Measurements from ENCODE around the gene EIF3L. TPM values are rescaled to one million over a fixed set of nuclear protein-coding genes. Genes with fewer than 3 reads are reported as not detected.

EIF3L gene
- total RNA-seq, 4 donors from 2014 or later = 336 to 538 (median 412) TPM

DNA sequence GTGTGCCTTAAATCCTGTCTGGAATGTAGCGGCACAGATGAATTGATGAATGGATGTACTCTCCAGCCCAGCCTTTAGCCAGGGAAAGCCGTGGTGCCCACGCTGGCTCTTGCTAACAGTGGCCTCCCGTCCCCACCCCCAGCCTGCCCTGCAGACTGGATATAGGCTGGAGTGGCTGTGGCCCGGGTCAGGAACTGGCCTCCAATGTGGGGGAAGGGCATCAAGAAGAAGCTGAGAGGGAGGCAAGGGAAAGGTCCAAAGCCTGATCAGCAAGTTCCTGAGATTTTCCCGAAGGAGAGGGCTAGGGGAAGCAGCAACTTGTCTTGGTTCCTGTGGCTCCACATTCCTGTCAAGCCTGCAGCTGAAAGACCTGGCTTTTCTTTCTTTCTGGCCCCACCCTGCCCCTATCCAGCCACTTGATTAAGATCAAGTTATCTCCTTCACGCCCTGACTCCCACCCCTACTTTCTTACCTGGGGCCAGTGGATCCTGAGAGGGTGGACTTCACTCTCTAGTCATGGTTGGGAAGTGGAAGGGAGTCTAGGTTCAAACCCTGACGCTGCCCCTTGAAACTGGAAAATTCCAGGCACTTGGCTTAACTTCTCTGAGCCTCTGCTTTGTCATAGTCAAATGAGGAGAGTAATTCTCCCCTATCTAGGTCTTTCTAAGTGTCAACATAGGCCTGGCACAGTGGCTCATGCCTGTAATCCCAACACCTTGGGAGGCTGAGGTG is 45.9 kb downstream of the EIF3L start:
- H3K27me3 ChIP-seq = no peaks in the 10 kb centered on the region
- no peaks in the 10 kb centered on the region for H3K9me3 ChIP-seq
- H3K4me1 ChIP-seq = peaks cover 0 to 82% (median 21%) of the 10 kb centered on the region in 3 donors
- peaks cover 0 to 10% of the 10 kb centered on the region in 2 donors for H3K36me3 ChIP-seq
- TF ChIP-seq EP300 (IDR thresholded peaks at IDR 0.05) (no peak), POLR2AphosphoS5 (IDR thresholded peaks at IDR 0.05) (no peak), POLR2A (IDR thresholded peaks at IDR 0.05) (no peak)
- TF ChIP-seq, protein P1, sequence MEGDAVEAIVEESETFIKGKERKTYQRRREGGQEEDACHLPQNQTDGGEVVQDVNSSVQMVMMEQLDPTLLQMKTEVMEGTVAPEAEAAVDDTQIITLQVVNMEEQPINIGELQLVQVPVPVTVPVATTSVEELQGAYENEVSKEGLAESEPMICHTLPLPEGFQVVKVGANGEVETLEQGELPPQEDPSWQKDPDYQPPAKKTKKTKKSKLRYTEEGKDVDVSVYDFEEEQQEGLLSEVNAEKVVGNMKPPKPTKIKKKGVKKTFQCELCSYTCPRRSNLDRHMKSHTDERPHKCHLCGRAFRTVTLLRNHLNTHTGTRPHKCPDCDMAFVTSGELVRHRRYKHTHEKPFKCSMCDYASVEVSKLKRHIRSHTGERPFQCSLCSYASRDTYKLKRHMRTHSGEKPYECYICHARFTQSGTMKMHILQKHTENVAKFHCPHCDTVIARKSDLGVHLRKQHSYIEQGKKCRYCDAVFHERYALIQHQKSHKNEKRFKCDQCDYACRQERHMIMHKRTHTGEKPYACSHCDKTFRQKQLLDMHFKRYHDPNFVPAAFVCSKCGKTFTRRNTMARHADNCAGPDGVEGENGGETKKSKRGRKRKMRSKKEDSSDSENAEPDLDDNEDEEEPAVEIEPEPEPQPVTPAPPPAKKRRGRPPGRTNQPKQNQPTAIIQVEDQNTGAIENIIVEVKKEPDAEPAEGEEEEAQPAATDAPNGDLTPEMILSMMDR (IDR thresholded peaks at IDR 0.05) = no peak
- 50% methylated on average over 6 of the region's 8 CpGs; no CpG with 5 or more reads in 1 of the 2 donors for WGBS, 2 donors (ENCODE audit: low coverage in 1 of 2)
- H3K27ac ChIP-seq = peak overlapping the region in 3 of 4 donors; percentile 69 to 76 (median 75)
- no peak for ATAC-seq
- H3K4me3 ChIP-seq = no peak overlapping the region

DNA sequence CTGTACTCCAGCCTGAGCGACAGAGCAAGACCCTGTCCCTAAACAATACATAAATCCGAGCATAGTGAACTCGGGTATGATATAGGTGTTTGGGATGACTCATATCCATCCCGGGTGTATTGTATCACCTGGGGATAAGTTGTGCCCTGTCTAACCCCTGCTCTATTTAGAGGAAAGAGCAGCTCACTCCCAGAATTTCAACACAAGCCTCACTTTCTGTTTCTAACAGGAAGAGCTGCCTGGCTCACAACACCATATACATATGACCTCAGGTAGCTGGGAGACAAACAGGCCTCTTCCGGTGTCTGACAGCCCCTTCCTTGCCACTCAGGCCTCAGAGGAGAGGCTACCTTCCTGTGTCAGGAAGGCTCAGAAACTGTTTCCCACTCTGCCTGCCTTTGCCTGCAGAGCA is 47.0 kb downstream of the EIF3L start:
- Histone ChIP-seq H3K9me3 (no peaks in the 10 kb centered on the region), H3K27ac (peak overlapping the region in 3 of 4 donors; percentile 74 to 76 (median 75)), H3K27me3 (no peaks in the 10 kb centered on the region), H3K4me1 (peaks cover 0 to 75% (median 21%) of the 10 kb centered on the region in 3 donors), H3K36me3 (no peaks in the 10 kb centered on the region), H3K4me3 (no peak overlapping the region)
- no peak for ATAC-seq
- 44 to 51% methylated on average over 4 of the region's 5 CpGs for WGBS, 2 donors (ENCODE audit: low coverage in 1 of 2)
- TF ChIP-seq, protein P1 (IDR thresholded peaks at IDR 0.05) = no peak
- TF ChIP-seq POLR2AphosphoS5 (IDR thresholded peaks at IDR 0.05) (peak; percentile 4), EP300 (IDR thresholded peaks at IDR 0.05) (no peak), POLR2A (IDR thresholded peaks at IDR 0.05) (no peak)

DNA sequence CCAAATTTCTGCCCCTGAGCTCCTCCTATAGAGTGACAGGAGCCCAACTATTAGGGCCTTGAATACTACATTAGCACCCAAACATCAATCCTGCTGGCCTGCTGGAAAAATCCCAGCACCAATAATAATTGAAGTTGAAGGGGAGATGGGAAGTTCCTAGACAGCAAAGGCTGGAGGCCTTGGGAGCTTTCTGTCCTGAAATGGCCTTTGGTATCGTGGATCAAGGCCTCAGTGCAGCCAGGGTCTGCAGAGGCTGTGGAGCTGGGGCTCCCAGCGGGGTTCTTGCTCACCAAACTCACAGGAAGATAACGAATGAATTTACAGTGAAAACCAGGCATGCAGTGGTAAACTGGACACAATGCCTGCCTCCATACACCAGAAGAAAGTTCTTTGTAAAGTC is 47.7 kb downstream of the EIF3L start:
- TF ChIP-seq POLR2A (IDR thresholded peaks at IDR 0.05) (no peak), POLR2AphosphoS5 (IDR thresholded peaks at IDR 0.05) (no peak), EP300 (IDR thresholded peaks at IDR 0.05) (no peak)
- TF ChIP-seq, protein P1 (IDR thresholded peaks at IDR 0.05) = no peak
- no peaks in the 10 kb centered on the region for H3K27me3 ChIP-seq
- no peaks in the 10 kb centered on the region for H3K9me3 ChIP-seq
- no peaks in the 10 kb centered on the region for H3K36me3 ChIP-seq
- 44% methylated on average over 2 of the region's 3 CpGs; no CpG with 5 or more reads in 1 of the 2 donors for WGBS, 2 donors (ENCODE audit: low coverage in 1 of 2)
- peaks cover 0 to 67% (median 21%) of the 10 kb centered on the region in 3 donors for H3K4me1 ChIP-seq
- H3K27ac ChIP-seq = peak overlapping the region in 3 of 4 donors; percentile 74 to 76 (median 75)
- H3K4me3 ChIP-seq = no peak overlapping the region
- ATAC-seq = no peak

DNA sequence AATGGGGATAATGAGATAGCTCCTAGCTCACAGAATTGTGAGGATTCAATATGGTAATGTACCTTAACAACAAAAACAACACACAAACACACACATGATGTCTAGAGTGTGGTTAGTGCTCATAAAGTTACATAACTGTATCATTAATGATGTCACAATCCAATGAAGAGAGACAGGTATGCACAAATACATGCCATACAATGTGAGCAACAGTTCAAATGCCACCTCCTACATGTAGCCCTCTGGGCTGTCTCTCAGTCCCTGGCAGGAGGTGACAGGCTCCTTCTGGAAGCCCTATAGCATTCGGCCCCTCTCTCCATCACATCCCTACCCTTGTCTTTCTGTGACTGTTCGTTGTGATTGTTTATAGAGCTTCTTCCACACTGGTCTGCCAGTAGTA is 48.6 kb downstream of the EIF3L start:
- TF ChIP-seq, protein P1 (IDR thresholded peaks at IDR 0.05) = no peak
- no peak for TF ChIP-seq POLR2A (IDR thresholded peaks at IDR 0.05)
- TF ChIP-seq POLR2AphosphoS5 (IDR thresholded peaks at IDR 0.05) = no peak
- TF ChIP-seq EP300 (IDR thresholded peaks at IDR 0.05) = no peak
- WGBS, 2 donors (ENCODE audit: low coverage in 1 of 2) = no CpG with 5 or more reads among the region's 2 CpGs

More for the DNA sequence above, 48.6 kb downstream of the EIF3L start:
- H3K27ac ChIP-seq = peak overlapping the region in 3 of 4 donors; percentile 43 to 56 (median 55)
- H3K9me3 ChIP-seq = no peaks in the 10 kb centered on the region
- no peaks in the 10 kb centered on the region for H3K27me3 ChIP-seq
- peaks cover 0 to 58% (median 16%) of the 10 kb centered on the region in 3 donors for H3K4me1 ChIP-seq
- no peak overlapping the region for H3K4me3 ChIP-seq
- no peaks in the 10 kb centered on the region for H3K36me3 ChIP-seq
- ATAC-seq = no peak

Measured in gastroesophageal sphincter (tissue), 4 donors.